Measurements from ENCODE around the gene FCGR2B. TPM values are rescaled to one million over a fixed set of nuclear protein-coding genes. Genes with fewer than 3 reads are reported as not detected.

FCGR2B gene
- total and polyA plus RNA-seq, 9 donors = 0.07 to 0.42 (median 0.16) TPM; not detected in 1

DNA sequence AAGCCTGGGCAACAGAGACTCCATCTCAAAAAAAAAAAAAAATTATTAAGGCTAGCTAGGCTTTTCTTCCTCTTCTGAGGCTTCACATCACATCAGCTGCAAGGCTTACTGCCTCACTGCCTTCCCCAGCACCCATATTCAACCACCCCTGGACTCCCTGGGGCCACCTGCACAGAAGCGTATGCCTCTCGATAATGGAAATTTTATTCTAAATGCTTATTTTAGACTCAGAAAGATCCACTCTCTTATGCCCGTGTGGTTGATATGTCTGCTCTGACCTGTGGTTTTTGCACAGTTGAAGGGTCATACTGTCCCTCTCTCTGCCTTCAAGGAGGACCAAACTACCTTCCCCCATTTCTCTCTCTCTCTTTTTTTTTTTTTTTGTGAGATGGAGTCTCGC is 42.6 kb downstream of the FCGR2B start:
- WGBS (ENCODE audit: insufficient coverage) = no CpG with 5 or more reads among the region's 4 CpGs
- Histone ChIP-seq H3K36me3 (ENCODE audit: control insufficient read depth, insufficient read depth, low read length) (no peaks in the 10 kb centered on the region), H3K4me3 (ENCODE audit: low read length) (no peak overlapping the region), H3K27ac (ENCODE audit: low read length) (no peak overlapping the region), H3K27me3 (ENCODE audit: control insufficient read depth, insufficient read depth, low read length) (peaks cover 4% of the 10 kb centered on the region), H3K4me1 (ENCODE audit: control insufficient read depth, insufficient read depth, low read length) (peaks cover 8% of the 10 kb centered on the region), H3K9me3 (replicated peaks; ENCODE audit: control insufficient read depth, low read depth, low read length) (no peaks in the 10 kb centered on the region)
- no peak for DNase-seq

DNA sequence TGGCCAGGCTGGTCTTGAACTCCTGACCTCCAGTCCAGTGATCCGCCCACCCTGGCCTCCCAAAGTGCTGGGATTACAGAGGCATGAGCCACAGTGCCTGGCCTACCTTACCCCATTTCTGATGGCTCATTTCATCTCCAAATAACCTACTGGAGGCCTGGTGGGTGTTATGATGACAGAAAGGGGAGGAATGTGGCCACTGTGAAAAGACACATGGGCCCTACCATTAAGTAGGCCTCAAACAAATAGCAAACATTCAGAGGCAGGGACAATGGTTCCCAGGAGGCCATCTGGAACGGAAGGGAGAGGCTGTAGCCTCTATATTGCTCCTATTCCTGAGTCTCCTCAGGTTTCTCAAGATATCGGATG is 43.2 kb downstream of the FCGR2B start:
- peak; percentile 2 for DNase-seq
- Histone ChIP-seq H3K36me3 (ENCODE audit: control insufficient read depth, insufficient read depth, low read length) (no peaks in the 10 kb centered on the region), H3K27me3 (ENCODE audit: control insufficient read depth, insufficient read depth, low read length) (peaks cover 8% of the 10 kb centered on the region), H3K9me3 (replicated peaks; ENCODE audit: control insufficient read depth, low read depth, low read length) (no peaks in the 10 kb centered on the region), H3K27ac (ENCODE audit: low read length) (no peak overlapping the region), H3K4me3 (ENCODE audit: low read length) (no peak overlapping the region), H3K4me1 (ENCODE audit: control insufficient read depth, insufficient read depth, low read length) (peaks cover 8% of the 10 kb centered on the region)
- WGBS (ENCODE audit: insufficient coverage) = 71% methylated on average over 2 of the region's 3 CpGs

DNA sequence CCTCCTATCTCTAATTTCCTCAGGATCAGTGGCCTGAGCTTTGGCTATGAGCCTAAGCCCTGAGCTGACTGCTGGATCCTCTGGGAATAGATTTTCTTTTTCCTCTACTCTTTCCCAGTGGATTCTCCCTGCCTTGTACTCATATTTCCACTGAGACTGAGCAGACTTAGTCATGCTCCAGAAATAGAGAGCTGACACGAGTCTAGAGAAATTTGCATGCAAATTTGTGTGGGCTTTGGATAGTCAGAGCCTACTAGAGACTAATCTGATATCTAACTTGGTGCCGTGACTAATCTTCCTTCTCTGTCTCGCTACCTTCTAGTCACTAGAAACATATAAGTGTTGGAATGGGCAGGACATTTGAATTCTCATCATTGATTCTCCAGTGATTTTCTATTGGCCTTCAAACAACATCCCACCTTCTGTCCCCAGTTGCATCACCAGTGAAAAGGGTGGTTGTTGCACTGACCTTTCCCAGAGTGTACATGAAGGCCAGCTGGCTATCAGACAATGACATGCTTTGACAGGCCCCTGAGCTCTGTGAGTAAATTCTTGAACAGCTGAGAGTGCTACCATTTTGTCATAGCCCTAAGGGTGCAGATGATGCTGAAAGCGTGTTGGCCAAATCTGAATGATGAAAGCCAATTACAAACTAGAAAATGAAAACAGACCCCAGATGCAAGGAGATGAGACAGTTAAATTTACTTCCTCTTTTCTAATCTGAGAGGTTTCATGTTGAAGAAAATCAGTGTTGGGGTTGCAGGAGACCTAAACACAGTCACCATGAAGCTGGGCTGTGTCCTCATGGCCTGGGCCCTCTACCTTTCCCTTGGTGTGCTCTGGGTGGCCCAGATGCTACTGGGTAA is 43.8 kb downstream of the FCGR2B start, which contains the start of gene FCRLA:
TSS of gene FCRLA (plus strand) at position 748 of the 866 bp plus-strand sequence. CDS start at position 784, 36 bp downstream.
- no peaks in the 10 kb centered on the region for H3K9me3 ChIP-seq (replicated peaks; ENCODE audit: control insufficient read depth, low read depth, low read length)
- DNase-seq = peak; percentile 66
- H3K27ac ChIP-seq (ENCODE audit: low read length) = no peak within 1 kb of the TSS
- H3K4me1 ChIP-seq (ENCODE audit: control insufficient read depth, insufficient read depth, low read length) = peaks cover 8% of the 10 kb centered on the region
- H3K36me3 ChIP-seq (ENCODE audit: control insufficient read depth, insufficient read depth, low read length) = no peaks in the 10 kb centered on the region
- peaks cover 8% of the 10 kb centered on the region for H3K27me3 ChIP-seq (ENCODE audit: control insufficient read depth, insufficient read depth, low read length)
- no peak within 1 kb of the TSS for H3K4me3 ChIP-seq (ENCODE audit: low read length)
- no CpG with 5 or more reads among the region's 4 CpGs for WGBS (ENCODE audit: insufficient coverage)

DNA sequence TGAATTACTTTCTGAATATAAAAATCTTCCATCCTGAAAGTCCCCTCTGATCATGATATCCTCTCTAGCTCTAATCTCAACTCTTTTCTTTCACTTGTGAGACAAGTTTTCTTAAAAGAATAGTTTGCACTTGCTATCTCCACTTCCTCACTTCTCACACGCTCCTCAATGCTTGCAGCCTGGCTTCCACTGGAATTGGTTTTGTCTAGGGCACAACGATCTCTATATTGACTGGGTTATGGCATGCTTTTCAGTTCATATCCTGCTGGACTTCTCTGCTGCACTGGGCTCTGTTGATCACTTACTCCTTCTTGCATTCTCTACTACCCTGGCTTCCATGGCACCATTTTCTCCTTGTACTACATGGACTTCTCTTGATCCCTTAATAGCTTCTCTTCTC is 44.6 kb downstream of the FCGR2B start:
- no peak overlapping the region for H3K27ac ChIP-seq (ENCODE audit: low read length)
- no peaks in the 10 kb centered on the region for H3K9me3 ChIP-seq (replicated peaks; ENCODE audit: control insufficient read depth, low read depth, low read length)
- DNase-seq = no peak
- H3K4me3 ChIP-seq (ENCODE audit: low read length) = no peak overlapping the region
- 90% methylated on average over 1 of the region's 2 CpGs for WGBS (ENCODE audit: insufficient coverage)
- peaks cover 5% of the 10 kb centered on the region for H3K27me3 ChIP-seq (ENCODE audit: control insufficient read depth, insufficient read depth, low read length)
- H3K4me1 ChIP-seq (ENCODE audit: control insufficient read depth, insufficient read depth, low read length) = peaks cover 8% of the 10 kb centered on the region
- no peaks in the 10 kb centered on the region for H3K36me3 ChIP-seq (ENCODE audit: control insufficient read depth, insufficient read depth, low read length)

- H3K36me3 ChIP-seq (ENCODE audit: control insufficient read depth, insufficient read depth, low read length) = no peaks in the 10 kb centered on the region
- no peaks in the 10 kb centered on the region for H3K9me3 ChIP-seq (replicated peaks; ENCODE audit: control insufficient read depth, low read depth, low read length)
- H3K27ac ChIP-seq (ENCODE audit: low read length) = no peak overlapping the region
- peaks cover 8% of the 10 kb centered on the region for H3K4me1 ChIP-seq (ENCODE audit: control insufficient read depth, insufficient read depth, low read length)
- DNase-seq = no peak
- peaks cover 6% of the 10 kb centered on the region for H3K27me3 ChIP-seq (ENCODE audit: control insufficient read depth, insufficient read depth, low read length)
- 71% methylated on average over 4 of the region's 4 CpGs for WGBS (ENCODE audit: insufficient coverage)
- no peak overlapping the region for H3K4me3 ChIP-seq (ENCODE audit: low read length)
Observed at GRCh38 chr1:161709373-161709772, 46.4 kb downstream of the FCGR2B start.

DNA sequence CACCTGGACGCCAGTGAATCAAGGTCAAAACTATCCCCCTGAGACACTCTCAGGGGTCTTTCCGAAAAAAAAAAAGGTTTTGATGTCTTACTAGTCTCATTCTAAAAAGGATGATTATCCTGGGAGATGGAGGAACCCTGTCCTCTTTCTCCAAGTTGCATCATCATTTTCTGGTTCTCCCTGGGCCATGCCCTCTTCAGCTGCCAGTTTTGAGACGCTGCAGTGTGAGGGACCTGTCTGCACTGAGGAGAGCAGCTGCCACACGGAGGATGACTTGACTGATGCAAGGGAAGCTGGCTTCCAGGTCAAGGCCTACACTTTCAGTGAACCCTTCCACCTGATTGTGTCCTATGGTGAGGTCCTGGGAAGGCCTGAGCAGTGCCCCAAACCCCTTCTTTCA is 47.6 kb downstream of the FCGR2B start:
- Histone ChIP-seq H3K4me1 (ENCODE audit: control insufficient read depth, insufficient read depth, low read length) (peaks cover 8% of the 10 kb centered on the region), H3K4me3 (ENCODE audit: low read length) (no peak overlapping the region), H3K36me3 (ENCODE audit: control insufficient read depth, insufficient read depth, low read length) (no peaks in the 10 kb centered on the region), H3K9me3 (replicated peaks; ENCODE audit: control insufficient read depth, low read depth, low read length) (no peaks in the 10 kb centered on the region), H3K27ac (ENCODE audit: low read length) (no peak overlapping the region), H3K27me3 (ENCODE audit: control insufficient read depth, insufficient read depth, low read length) (peaks cover 6% of the 10 kb centered on the region)
- no peak for DNase-seq
- 62% methylated on average over 2 of the region's 4 CpGs for WGBS (ENCODE audit: insufficient coverage)

- Histone ChIP-seq H3K27me3 (ENCODE audit: control insufficient read depth, insufficient read depth, low read length) (peaks cover 24% of the 10 kb centered on the region), H3K27ac (ENCODE audit: low read length) (no peak overlapping the region), H3K4me1 (ENCODE audit: control insufficient read depth, insufficient read depth, low read length) (no peaks in the 10 kb centered on the region), H3K36me3 (ENCODE audit: control insufficient read depth, insufficient read depth, low read length) (no peaks in the 10 kb centered on the region), H3K4me3 (ENCODE audit: low read length) (no peak overlapping the region), H3K9me3 (replicated peaks; ENCODE audit: control insufficient read depth, low read depth, low read length) (no peaks in the 10 kb centered on the region)
- peak; percentile 32 for DNase-seq
- WGBS (ENCODE audit: insufficient coverage) = 63% methylated on average over 3 of the region's 8 CpGs
Observed at GRCh38 chr1:161718559-161719324, 55.8 kb downstream of the FCGR2B start.

- Histone ChIP-seq H3K9me3 (replicated peaks; ENCODE audit: control insufficient read depth, low read depth, low read length) (no peaks in the 10 kb centered on the region), H3K4me1 (ENCODE audit: control insufficient read depth, insufficient read depth, low read length) (no peaks in the 10 kb centered on the region), H3K36me3 (ENCODE audit: control insufficient read depth, insufficient read depth, low read length) (no peaks in the 10 kb centered on the region), H3K27ac (ENCODE audit: low read length) (no peak overlapping the region), H3K4me3 (ENCODE audit: low read length) (no peak overlapping the region), H3K27me3 (ENCODE audit: control insufficient read depth, insufficient read depth, low read length) (peaks cover 24% of the 10 kb centered on the region)
- DNase-seq = no peak
- no CpG with 5 or more reads among the region's 1 CpG for WGBS (ENCODE audit: insufficient coverage)
Observed at GRCh38 chr1:161719325-161719611, 56.3 kb downstream of the FCGR2B start.

DNA sequence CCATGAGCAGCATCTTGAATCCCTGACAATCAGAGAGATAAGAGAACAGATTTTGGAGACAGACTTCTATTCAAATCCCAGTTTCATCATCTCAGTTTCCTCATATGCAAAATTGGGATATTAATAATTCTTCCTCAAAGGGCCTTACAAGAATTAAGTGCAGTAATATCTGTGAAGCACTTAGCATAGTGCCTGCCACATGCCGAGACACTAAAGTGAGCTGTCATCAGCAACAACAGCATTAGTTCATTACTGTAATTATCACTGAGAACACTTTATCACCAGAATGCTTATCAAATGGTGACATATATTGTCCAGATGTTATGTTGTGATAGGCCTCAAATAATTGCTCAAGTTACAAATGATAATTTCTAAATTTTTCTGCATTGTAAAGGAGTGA is 57.5 kb downstream of the FCGR2B start:
- WGBS (ENCODE audit: insufficient coverage) = no CpG with 5 or more reads among the region's 1 CpG

GRCh38 chr1:161720956-161721737 is 58.2 kb downstream of the FCGR2B start, which contains the start of gene FCRLB:
Gene FCRLB (plus strand): TSS chr1:161721544. CDS start chr1:161722673, 1,129 bp downstream.
- DNase-seq = no peak
- 30% methylated on average over 1 of the region's 4 CpGs for WGBS (ENCODE audit: insufficient coverage)
- no peak within 1 kb of the TSS for H3K27ac ChIP-seq (ENCODE audit: low read length)
- no peaks in the 10 kb centered on the region for H3K9me3 ChIP-seq (replicated peaks; ENCODE audit: control insufficient read depth, low read depth, low read length)
- H3K4me1 ChIP-seq (ENCODE audit: control insufficient read depth, insufficient read depth, low read length) = peaks cover 6% of the 10 kb centered on the region
- peaks cover 28% of the 10 kb centered on the region for H3K27me3 ChIP-seq (ENCODE audit: control insufficient read depth, insufficient read depth, low read length)
- no peaks in the 10 kb centered on the region for H3K36me3 ChIP-seq (ENCODE audit: control insufficient read depth, insufficient read depth, low read length)
- no peak within 1 kb of the TSS for H3K4me3 ChIP-seq (ENCODE audit: low read length)

More for the DNA sequence above, 57.5 kb downstream of the FCGR2B start:
- H3K36me3 ChIP-seq (ENCODE audit: control insufficient read depth, insufficient read depth, low read length) = no peaks in the 10 kb centered on the region
- H3K9me3 ChIP-seq (replicated peaks; ENCODE audit: control insufficient read depth, low read depth, low read length) = no peaks in the 10 kb centered on the region
- H3K27me3 ChIP-seq (ENCODE audit: control insufficient read depth, insufficient read depth, low read length) = peaks cover 31% of the 10 kb centered on the region
- H3K4me1 ChIP-seq (ENCODE audit: control insufficient read depth, insufficient read depth, low read length) = peaks cover under 1% of the 10 kb centered on the region
- no peak overlapping the region for H3K4me3 ChIP-seq (ENCODE audit: low read length)
- H3K27ac ChIP-seq (ENCODE audit: low read length) = no peak overlapping the region
- no peak for DNase-seq
